Breast epithelium (tissue), 3 donors: Measurements from ENCODE around the gene CRLF2.

Source experiments
- POLR2A ChIP-seq: fragments of 450-650 bp; IDR thresholded peaks from one replicate; pipeline ENCODE4 v1.6.1; 2016; ENCODE audit warnings: antibody characterized with exemption, mild to moderate bottlenecking, moderate library complexity
- POLR2AphosphoS5 ChIP-seq, 3 donors: sonication (generic); formaldehyde crosslinking; IDR thresholded peaks; one replicate each; pipeline ENCODE4 v1.6.1; 2017; ENCODE audit warnings: antibody characterized with exemption in 3 of 3
- TF ChIP-seq, protein P1 (sequence below), 3 donors: fragments of 450-650 bp; IDR thresholded peaks; one replicate each; pipeline ENCODE4 v1.5.1; 2016 to 2017; ENCODE audit warnings: antibody characterized with exemption in 3 of 3, mild to moderate bottlenecking in 3 of 3, moderate library complexity in 3 of 3

- TF ChIP-seq, protein P1, sequence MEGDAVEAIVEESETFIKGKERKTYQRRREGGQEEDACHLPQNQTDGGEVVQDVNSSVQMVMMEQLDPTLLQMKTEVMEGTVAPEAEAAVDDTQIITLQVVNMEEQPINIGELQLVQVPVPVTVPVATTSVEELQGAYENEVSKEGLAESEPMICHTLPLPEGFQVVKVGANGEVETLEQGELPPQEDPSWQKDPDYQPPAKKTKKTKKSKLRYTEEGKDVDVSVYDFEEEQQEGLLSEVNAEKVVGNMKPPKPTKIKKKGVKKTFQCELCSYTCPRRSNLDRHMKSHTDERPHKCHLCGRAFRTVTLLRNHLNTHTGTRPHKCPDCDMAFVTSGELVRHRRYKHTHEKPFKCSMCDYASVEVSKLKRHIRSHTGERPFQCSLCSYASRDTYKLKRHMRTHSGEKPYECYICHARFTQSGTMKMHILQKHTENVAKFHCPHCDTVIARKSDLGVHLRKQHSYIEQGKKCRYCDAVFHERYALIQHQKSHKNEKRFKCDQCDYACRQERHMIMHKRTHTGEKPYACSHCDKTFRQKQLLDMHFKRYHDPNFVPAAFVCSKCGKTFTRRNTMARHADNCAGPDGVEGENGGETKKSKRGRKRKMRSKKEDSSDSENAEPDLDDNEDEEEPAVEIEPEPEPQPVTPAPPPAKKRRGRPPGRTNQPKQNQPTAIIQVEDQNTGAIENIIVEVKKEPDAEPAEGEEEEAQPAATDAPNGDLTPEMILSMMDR (IDR thresholded peaks at IDR 0.05), result no peak
- TF ChIP-seq POLR2A, result no peak
- TF ChIP-seq POLR2AphosphoS5 (IDR thresholded peaks at IDR 0.05), result no peak
Observed at GRCh38 chrX:1205681-1206611, 6.5 kb downstream of the CRLF2 start.
